Activated T-cell treated with anti-CD3 and anti-CD28 coated beads, Interleukin-2, amount 50 U/mL, for 48 hours (primary cell): ENCODE data around the gene GSE1.

Experiments used
- DNase-seq, 2 experiments: peaks; one replicate each; pipeline ENCODE4 v3.0.0-alpha.2; 2020

The GSE1 gene

GRCh38 chr16:85663891-85664321, 50.8 kb downstream of the GSE1 start:
- DNase-seq, result no peak

DNA sequence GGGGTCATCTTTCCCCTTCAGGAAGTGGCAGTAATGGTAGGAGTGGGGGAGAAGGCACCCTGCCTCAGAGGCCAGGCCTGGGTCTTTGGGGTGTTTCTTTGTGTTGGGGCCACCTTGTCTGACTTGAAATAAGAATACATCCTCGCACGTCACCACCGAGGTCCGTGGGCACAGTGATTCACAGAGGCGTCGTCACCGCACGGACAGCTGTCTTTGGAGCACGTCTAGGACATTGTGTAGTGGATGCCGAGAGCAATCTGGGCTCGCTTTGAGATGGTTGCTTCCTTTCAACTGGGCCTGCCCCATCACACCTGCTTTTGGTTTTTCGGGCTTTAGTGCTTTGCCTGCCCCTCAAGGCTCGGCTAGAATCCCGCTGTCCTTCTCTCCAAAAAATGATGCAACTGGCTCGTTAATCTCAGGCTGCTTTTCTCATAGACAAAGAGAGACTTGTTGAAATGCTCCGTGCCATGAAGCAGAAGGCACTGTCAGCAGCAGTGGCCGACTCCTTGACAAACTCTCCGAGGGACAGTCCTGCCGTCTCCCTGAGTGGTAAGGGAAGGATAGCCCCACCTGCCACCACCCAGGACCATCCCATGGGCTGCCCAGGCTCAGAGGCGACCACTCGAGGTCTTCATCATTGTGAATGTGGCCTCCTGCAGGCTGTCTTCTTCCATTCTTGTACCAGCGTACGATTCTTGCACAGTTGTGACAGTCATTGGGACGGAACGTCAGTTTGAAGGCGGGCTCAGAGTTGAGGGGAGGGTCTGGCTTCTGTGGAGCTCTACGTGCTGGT, 51.7 kb downstream of the GSE1 start:
- no peak for DNase-seq

- no peak for DNase-seq
These were observed 52.2 kb downstream of the GSE1 start for GRCh38 chr16:85665373-85665740.

GRCh38 chr16:85665929-85666328, 52.8 kb downstream of the GSE1 start:
- DNase-seq, result no peak

DNA sequence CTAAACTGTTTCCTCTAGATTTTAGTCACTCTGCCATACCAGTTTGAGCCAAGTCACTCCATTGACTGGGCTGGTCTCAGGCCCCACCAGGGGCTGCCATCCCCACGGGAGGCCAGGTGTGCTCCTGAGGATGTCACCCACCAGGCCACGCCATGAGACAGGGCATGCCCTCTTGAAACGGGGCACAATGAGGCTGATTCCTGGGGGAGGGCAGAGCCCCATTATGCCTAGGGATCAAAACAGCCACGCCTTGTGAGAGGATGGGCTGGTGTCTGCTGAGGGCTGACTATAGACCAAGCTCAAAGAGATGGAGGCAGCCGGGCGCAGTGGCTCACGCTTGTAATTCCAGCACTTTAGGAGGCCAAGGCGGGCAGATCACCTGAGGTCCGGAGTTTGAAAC, 54.1 kb downstream of the GSE1 start:
- DNase-seq, result no peak

- DNase-seq, result no peak
These were observed 54.8 kb downstream of the GSE1 start for GRCh38 chr16:85667841-85668413.

DNA sequence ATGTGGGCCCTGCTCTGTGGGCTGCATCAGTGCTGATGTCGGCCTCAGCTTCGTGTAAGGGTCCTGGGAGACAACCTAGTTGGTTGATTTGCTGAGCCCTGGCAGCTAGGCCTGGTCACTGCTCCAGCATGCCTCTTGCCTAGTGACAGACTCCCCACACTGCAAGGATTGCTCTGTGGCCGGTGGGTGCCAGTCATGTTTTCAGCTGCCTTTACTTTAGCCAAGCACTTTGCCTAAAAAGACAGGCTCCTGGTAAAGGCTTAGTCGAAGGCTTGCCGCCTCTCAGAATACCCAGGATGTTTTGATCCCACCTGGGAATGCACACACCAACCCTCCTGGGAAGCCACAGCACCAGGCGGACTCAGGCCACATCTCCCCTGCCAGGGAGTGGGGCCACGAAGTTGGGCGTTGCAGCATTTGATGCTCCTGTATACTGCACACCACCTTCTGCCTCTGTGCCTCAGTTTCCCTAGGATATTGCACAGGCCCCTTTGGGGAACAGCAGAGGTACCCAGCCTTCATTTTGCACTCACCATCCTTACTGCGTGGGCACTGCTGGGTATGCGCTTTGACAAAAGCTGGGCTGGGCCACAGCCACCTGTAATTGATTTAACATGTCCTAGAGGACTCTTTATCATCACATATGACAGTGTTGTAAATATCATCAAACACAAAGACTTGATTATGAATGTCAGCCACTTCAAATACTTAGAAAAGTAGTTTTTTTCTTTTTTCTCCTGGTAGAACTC, 55.7 kb downstream of the GSE1 start:
- DNase-seq, result no peak

- no peak for DNase-seq
These were observed 57.7 kb downstream of the GSE1 start for GRCh38 chr16:85670840-85671239.

DNA sequence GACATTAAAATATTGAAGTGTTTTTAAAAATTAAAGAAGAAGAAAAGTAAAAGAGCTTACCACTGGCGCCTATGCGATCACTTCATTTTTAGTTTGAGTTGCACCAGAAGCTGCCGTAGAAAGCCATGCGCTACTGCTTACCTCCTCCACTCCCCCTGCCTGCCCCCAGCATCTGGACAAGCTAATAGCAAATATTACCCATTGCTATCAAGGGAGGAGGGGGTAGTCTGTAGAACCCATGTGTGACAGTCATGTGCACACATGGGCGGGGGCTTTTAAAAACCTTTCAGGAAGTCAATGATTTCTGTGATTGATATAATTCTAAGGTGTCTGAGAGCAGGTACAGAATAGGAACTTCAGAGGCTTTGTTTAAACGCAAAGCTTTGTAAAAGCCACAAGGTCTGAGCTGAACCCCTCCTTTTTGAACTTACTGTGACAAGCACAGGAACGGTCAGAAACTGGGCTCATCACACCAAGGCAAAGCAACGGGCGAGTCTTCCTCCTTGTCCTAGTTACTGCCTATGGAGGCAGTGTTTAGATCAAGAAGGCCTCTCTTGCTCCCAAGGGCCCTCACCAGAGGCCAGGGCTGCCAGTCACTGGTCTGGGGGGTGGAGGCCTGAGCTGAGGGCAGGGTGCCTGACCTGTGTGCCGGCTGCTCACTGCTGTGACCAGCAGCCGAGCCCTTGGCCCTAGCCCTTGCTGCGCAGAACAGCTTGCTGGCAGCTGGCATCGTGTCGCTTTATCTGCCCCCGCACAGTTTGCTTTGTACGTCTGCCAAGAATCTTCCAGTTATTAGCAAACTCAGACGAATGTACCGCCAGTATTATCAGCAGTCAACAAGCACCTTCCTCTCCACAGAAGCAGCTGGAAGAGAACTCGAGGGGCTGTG, 60.7 kb downstream of the GSE1 start:
- no peak for DNase-seq

GRCh38 chr16:85674418-85674755, 61.3 kb downstream of the GSE1 start:
- DNase-seq, result no peak

DNA sequence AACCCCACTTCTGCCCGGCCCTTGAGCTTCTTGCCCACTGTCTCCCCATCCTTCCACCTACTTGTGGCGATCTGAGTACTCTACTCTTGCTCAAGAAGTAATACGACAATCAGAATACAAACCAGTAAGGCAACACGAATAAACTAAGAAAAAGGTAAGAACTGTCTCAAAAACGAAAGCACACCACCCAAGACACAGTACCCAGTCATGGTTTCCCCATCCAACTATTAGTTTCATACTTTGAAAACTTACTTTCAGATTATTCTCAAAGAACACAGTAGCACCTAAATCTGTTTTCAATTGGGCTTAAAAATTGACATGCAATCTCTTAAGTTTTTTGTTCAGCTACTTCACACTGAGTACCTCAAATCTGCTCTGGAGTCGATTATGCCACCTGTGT, 61.7 kb downstream of the GSE1 start:
- DNase-seq, result no peak

GRCh38 chr16:85675251-85675874, 62.2 kb downstream of the GSE1 start:
- no peak for DNase-seq

GRCh38 chr16:85676466-85676865, 63.3 kb downstream of the GSE1 start:
- no peak for DNase-seq

DNA sequence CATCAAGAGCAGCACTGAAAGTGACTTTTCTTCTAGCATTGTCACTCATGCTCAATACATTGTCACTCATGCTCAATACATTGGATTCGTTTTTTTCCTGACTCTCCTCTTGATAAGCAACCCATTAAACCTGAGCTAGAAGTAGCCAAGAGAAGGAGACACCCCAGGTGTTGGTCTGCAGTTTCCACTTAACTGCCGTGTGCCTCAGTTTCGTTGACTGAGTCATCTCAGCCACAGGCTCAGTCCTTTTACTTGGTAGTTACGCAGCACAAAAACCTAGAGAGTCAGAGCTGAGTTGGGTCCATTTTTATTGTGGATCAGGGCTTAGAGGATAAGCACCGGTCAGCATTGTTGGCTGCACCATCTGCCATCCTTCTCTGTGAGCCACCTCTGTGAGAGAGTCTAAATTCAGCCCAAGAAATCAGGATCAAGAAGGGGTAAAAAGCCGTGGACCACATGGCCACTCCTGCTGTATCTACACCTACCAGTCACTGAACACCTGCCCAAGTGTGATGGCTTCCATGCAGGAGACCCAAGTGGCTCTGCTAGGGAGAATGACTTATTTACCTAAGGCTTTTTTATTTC, 64.4 kb downstream of the GSE1 start:
- DNase-seq, result no peak

DNA sequence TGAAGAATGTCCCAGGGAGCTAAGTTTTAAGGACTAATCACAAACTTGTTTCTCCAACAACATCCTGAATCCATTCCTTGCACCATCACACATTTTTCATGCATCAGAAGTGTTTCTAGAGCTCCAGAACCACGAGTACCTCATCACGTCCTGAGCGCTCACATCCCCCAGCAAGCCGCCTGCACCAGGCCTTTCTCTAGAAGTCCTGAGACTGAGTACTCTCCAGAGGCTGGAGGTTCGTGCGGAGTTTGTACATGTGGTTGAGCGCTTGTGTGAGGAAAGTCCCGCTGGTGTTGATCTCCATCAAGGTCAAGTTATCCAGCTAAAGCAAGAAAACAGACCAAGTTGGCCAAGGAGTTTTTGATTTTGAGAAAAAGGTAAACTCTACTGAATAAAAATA, 64.9 kb downstream of the GSE1 start:
- no peak for DNase-seq

- DNase-seq, result no peak
These were observed 65.7 kb downstream of the GSE1 start for GRCh38 chr16:85678821-85679220.

DNA sequence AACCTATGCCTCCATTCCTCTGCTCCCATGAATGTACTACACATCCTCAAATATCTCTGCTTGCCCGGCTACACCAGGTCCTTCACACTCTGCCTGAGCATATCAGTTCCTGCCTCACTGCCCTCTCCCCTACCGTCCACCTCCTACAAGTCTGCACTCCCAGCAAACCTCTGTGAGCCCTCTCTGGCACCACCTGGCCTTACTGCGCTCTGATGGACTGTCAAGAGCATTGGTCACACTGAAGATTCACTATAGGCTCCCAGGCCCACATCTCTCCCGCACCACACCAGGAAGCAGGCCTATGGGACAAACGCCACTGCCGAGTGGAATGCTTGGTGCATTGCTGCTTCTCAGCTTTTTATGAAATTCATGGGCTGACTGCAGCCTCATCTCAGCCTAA, 66.7 kb downstream of the GSE1 start:
- no peak for DNase-seq

DNA sequence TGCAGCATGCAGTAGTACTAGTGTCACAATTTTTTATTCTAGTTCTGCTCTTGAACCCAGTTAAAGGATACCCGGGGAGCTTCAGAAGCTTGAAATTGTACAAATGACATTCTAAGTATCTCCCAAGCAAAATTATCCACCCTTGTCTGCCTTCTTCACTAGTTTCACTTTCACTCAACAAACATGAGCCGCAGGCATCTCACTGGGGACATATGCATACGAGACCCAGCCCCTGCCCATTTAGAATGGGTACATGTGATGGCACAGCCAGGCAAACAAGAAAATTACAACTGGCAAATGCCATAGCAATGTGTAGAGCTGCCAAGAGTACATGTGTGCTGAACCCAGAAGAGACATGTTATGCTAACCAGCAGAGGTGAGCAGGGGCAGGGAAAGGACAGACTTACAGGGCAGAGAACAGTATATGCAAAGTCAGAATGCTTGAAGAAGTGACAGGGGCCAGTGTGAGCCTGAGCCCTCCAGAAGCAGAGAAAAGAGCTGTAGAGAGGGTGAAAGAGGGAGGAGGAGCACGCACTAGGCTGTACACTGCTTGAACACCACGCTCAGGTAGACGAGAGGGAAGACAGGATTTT, 67.3 kb downstream of the GSE1 start:
- no peak for DNase-seq

DNA sequence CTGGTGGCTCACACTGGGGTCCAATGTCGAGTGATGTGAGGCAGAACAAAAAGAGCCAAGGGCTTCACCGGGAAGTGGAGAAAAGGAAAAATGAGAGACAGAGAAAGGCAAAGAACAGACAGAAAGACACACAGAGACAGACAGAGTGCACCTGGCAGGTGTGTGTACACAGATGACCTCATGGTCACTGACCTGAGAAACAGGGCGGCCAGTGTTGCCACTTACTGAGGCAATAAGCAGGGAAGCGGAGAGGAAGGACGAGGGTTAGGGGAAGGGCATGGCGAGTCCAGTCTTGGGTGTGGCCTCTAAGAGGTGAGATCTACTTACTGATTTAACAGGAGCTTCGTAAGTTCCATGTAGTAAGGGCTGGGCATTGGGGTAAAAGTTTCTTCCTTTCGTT, 68.1 kb downstream of the GSE1 start:
- DNase-seq, result no peak

DNA sequence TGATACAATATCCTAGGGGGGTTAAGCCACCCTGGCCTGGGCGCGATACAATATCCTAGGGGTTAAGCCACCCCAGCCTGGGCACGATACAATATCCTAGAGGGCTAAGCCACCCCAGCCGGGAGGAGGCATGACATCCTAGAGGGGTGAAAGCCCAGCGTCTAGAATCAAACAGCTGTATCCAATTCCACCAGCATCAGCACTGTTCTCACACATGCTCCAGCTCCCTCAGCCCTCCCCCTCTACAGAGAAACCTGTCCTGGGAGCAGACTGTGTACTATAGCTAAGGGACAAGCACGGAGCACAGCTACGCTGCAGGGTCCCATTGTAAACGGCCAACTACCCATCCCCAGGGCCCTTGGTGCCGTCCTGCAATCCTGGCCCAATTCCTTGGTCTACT, 69.4 kb downstream of the GSE1 start:
- DNase-seq, result no peak

GRCh38 chr16:85683363-85683762, 70.2 kb downstream of the GSE1 start:
- no peak for DNase-seq

DNA sequence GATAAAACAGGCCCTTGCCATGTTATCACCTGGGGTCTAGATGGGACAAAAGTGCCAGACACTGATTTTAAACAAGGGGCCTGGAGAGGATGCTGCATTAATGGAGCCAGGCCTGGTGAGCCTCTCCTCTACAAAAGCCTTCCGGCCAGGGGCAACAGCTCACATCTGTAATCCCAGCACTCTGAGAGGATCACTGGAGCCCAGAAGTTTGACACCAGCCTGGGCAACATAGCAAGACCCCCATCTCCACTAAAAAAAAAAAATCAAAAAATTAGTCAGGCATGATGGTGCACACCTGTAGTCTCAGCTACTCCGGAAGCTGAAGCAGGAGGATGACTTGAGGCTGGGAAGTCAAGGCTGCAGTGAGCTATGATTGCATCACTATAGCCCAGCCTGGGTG, 72.1 kb downstream of the GSE1 start:
- no peak for DNase-seq
